HG03103 (cell line): ENCODE results near the gene OXTR.

ENCODE experiments used
- ATAC-seq: cut with Tn5 transposase; IDR thresholded peaks from one replicate; pipeline ENCODE4 v1.9.1; 2021; ENCODE audit warnings: low read depth; ENCODE audit not compliant: unreplicated experiment

Gene OXTR

DNA sequence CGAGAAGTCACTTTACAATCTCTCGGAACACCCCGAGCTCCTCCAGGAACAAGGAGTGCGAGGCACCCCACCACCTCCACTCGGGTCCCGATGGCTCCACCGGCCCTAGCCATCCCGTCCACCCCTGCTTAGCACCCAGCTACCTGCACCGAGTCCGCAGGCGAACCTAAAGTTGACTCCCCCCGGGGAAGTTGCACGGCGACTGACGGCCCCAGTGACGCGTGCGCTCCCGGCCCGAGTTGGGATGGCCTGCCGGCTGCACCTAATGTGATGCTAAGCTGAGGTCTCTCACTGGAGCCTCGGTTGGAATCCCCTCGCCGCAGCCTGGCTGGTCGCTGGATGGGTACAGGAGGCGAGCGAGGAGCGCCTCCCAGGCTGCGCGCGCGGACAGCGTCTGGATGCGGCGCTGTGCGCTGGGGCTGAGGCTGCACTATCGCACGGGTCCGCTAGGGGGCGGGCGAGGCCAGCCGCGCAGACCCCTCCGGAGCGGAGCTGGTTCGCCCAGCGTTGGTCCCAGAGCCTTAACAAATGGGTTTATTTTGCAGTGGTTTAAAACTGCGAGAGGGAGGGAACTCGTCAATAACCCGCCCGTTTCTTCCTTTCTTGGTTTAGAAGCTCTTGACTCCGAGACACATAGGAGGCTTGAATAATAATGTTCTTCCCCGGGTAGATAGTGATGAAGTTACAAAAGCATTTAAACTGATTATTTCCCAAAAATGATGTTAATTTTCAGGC, at the start of gene OXTR:
Gene OXTR (minus strand): TSS at position 526 of the 735 bp plus-strand sequence. CDS start 1,426 bp downstream, outside the sequence.
- ATAC-seq: peak; percentile 83

- ATAC-seq: no peak
Measured at GRCh38 chr3:8817486-8817885, 48.1 kb upstream of the OXTR start.

DNA sequence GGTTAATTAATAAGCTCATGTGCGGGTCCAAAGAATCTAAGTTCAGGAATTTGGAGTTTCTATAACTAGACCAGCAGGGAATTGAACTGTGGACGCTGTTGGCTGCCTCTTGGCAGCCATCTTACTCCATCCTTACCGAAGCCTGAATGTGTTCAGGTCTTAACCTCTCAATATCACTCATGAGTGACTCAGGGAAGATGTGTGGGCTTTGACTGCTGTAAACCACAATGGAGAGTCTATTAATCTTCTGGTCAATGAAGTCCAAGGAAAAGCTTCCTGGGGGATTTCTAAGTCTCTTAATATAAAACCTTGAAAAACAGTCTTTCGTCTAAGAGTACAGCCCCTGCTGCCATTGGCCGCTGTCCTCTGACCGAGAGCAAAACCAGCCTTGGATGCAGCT, 46.7 kb upstream of the OXTR start:
- no peak for ATAC-seq

DNA sequence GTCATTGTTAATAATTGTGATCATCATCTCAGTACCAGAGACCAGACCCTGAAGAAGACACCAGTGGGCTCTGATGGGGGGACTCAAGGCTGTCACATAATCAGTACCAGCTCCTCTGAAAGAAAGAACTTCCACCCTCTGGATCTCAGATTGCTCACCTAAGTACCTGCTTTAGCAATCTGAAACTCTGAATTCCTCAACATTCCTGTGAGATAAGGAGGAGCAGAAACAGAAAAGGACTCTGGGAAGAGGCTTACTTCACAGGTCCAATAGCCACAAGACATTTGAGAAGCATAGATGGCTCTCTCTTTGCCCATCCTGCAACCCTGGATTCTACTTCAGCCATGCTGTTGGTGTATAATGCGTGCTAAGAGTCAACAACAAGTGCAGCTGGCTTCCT, 44.0 kb upstream of the OXTR start:
- ATAC-seq: no peak

DNA sequence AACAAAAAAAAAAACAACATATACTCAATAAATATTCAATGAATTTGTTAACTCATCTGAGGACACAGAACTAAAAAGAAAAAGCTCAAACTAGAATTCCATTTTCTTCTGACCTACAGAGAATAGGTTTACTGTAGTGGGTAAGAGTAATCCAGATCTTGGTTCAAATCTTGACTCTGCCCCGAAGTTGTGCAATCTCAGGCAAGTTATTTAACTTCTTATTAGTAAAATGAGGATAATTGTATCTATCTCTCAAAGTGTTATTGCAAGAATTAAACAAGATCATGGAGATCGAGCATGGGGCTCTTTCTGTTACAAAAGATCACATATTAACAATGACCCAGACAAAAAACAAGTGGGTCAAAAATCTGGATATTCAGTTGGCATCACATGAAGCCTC, 41.1 kb upstream of the OXTR start:
- no peak for ATAC-seq

DNA sequence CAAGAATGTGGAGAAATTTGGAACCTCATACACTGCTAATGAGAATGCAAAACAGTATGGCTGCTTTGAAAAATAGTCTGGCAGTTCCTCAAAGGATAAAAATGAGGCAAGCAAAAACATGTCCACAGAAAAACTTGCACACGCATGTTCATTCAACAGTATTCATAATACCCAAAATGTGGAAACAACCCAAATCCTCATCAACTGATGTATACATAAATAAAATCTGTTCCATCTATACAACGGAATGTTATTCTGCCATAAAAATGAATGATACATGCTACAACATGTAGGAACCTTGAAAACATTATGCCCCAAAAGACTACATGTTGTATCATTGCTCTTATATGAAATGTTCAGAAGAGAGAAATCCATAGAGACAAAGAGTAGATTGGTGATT, 36.4 kb upstream of the OXTR start:
- no peak for ATAC-seq

DNA sequence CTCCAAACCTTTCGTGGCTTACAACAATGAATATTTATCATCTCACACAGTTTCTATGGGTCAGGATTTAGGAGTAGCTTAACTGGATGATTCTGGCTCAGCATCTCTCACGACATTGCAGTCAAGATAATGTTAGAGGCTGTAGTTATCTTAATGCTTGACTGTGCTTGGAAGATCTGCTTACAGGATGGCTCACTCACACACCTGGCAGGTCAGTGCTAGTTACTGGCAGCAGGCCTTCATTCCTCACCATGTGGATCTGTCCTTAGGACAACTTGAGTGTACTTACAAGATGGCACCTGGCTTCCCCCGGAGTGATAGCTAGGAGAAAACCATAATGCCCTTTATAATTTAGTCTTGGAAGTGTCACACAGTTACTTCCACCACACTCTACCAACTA, 32.8 kb upstream of the OXTR start:
- ATAC-seq: no peak

- no peak for ATAC-seq
Measured at GRCh38 chr3:8800016-8800415, 30.6 kb upstream of the OXTR start.

GRCh38 chr3:8794247-8794646, 24.8 kb upstream of the OXTR start:
- no peak for ATAC-seq

GRCh38 chr3:8793242-8793641, 23.8 kb upstream of the OXTR start:
- no peak for ATAC-seq

DNA sequence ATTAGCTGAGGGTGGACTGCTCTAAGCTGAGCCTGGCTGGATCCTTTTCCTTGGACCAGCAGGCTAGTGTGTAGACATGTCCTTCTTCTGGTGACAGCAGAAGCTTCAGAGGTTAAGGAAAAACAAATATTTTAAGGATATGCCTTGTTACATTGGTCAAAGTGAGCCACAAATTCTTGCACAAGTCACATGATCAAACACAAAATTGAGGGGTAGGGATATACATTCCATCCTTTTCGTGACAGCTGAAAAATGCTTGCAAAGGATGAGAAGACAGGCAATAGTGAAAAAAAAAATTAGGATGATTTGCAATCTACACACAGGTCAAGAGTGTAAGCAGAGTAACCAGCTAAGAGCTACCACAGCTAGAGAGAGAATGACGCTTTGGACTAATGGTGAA, 21.1 kb upstream of the OXTR start:
- ATAC-seq: no peak

DNA sequence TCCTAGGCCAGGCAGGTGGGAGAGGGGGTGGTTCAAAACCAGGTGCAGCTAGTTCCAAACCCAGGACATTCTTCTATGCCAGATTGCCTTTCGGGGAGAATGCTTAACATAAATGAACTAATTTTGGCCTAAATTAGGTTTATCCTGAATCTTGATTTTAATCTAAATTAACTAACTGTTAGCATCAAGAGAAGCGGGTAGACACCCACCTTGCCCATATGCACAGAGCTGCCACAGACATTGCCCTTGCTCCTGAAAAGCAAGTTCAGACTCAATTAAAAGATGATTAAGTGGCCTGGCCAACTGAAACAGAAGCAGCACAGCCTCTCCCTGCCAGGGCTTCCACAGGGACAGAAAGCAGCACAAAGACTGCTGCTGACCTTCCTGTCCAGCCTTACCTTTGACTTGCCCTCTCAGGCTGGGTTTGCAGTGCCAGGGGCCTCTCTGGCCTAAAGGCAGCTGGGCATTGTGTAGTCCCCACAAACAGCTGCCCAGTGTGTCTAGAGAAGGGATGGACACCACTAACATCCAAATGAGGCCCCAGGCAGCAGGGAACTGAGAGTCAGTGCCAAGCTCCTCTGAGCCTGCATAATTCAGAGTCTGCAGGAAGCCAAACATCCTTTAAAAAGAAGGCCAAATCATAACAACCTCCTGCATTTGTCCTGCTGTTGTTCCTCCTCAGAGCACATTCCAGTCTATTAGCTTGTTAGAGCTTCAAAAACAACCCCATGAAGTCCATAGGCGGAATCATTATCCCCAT, 15.4 kb upstream of the OXTR start:
- no peak for ATAC-seq

- ATAC-seq: no peak
Measured at GRCh38 chr3:8780279-8780678, 10.9 kb upstream of the OXTR start.

DNA sequence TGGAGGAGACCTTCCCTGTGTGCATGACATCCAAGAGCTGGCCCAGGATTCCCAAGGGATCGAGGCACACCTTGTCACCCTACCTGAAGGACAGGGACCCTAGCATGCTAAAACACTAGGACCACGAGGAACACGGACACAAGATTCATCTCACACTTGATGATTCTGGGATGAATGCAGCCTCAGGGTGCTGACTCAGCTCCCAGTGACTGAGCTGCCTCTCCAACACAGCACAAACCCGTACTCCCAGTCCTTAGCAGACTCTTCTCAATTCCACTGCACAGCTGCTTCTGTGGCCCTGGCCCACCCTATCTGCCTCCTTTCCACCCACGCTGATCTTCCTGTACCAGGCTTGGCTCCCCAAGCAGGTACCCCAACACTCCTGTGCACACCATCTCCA, 9.1 kb upstream of the OXTR start:
- no peak for ATAC-seq

DNA sequence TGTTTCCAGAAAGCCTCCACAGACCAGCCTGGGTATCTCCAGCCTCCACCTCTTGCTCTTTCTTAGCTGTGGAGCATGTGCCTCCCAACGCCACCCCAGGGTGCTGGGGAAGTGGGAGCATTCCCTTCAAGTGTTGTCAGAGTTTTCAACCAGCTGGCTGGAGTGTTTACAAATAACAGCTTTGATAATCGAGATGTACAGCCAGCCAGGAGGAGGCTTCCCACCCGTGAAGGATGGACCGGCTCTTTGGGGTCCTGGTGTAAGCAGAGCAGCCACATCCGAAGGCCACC, 8.5 kb upstream of the OXTR start:
- no peak for ATAC-seq

GRCh38 chr3:8777201-8777977, 8.0 kb upstream of the OXTR start:
- no peak for ATAC-seq

GRCh38 chr3:8776406-8776805, 7.0 kb upstream of the OXTR start:
- no peak for ATAC-seq

- no peak for ATAC-seq
Measured at GRCh38 chr3:8775602-8776001, 6.2 kb upstream of the OXTR start.

GRCh38 chr3:8775181-8775580, 5.8 kb upstream of the OXTR start:
- no peak for ATAC-seq

DNA sequence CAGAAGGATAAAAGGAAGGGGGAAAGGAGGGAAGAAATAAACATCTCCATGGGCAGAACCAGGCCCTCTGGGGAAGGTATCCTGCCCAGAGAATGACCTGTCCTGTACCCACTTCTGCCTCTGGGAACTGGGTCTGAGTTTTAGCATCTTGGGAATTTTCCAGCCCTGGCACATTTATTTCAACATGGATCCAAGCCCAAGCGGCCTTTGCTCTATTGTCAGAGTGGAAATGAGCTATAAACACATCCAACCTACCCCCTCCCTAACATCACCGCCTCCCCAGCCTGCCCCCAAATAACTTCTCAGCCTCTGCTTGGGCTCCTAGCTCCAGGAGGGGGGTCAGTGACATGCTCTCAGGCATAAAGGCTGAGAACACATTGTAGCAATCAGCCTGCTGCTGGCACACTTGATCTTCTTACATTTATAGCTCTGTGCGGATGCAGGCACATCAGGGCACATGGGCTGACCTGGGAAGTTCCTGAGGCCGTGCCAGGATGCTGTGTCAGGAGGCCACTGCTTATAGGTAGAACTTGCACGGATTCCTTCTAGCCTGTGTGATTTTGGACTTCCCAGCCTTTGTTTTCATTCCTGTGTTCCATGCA, 4.6 kb upstream of the OXTR start:
- no peak for ATAC-seq

GRCh38 chr3:8768364-8769087, 887 bp downstream of the OXTR start:
- ATAC-seq: no peak
